ENCODE measurements around the gene GRID2. TPM values are rescaled to one million over a fixed set of nuclear protein-coding genes. Genes with fewer than 3 reads are reported as not detected.

GRID2 gene
- total RNA-seq, 1 donor from 2014 or later = not detected

- DNase-seq (ENCODE audit: extremely low spot score in 2 of 2) = no peak
- Histone ChIP-seq H3K27me3 (no peaks in the 10 kb centered on the region), H3K9me3 (no peaks in the 10 kb centered on the region), H3K36me3 (no peaks in the 10 kb centered on the region), H3K4me3 (no peak overlapping the region), H3K27ac (no peak overlapping the region), H3K4me1 (no peaks in the 10 kb centered on the region)
- TF ChIP-seq POLR2AphosphoS5 (IDR thresholded peaks at IDR 0.05; ENCODE audit: insufficient read depth in 1 of 2, low read depth in 1 of 2) (no peak), POLR2A (IDR thresholded peaks at IDR 0.05) (no peak), CTCF (IDR thresholded peaks at IDR 0.05) (no peak)
- intact Hi-C loops (cut with DNase I) = no loop called here
These were observed 658.1 kb downstream of the GRID2 start for GRCh38 chr4:92961881-92962280.

GRCh38 chr4:92962831-92963230, 659.1 kb downstream of the GRID2 start:
- H3K27ac ChIP-seq = no peak overlapping the region
- no peak for DNase-seq (ENCODE audit: extremely low spot score in 2 of 2)
- no peaks in the 10 kb centered on the region for H3K9me3 ChIP-seq
- no peaks in the 10 kb centered on the region for H3K27me3 ChIP-seq
- no peaks in the 10 kb centered on the region for H3K4me1 ChIP-seq
- TF ChIP-seq POLR2A (IDR thresholded peaks at IDR 0.05) = no peak
- H3K36me3 ChIP-seq = no peaks in the 10 kb centered on the region
- no peak overlapping the region for H3K4me3 ChIP-seq
- intact Hi-C loops (cut with DNase I) = no loop called here

- intact Hi-C loops (cut with DNase I) = no loop called here
- no peaks in the 10 kb centered on the region for H3K4me1 ChIP-seq
- TF ChIP-seq POLR2AphosphoS5 (IDR thresholded peaks at IDR 0.05; ENCODE audit: insufficient read depth in 1 of 2, low read depth in 1 of 2) = no peak
- no peak for TF ChIP-seq CTCF (IDR thresholded peaks at IDR 0.05)
- no peak for TF ChIP-seq POLR2A (IDR thresholded peaks at IDR 0.05)
These were observed 664.8 kb downstream of the GRID2 start for GRCh38 chr4:92968556-92968955.

GRCh38 chr4:92968996-92969395, 665.2 kb downstream of the GRID2 start:
- Histone ChIP-seq H3K9me3 (no peaks in the 10 kb centered on the region), H3K36me3 (no peaks in the 10 kb centered on the region), H3K27me3 (no peaks in the 10 kb centered on the region), H3K4me3 (no peak overlapping the region), H3K4me1 (no peaks in the 10 kb centered on the region), H3K27ac (no peak overlapping the region)
- intact Hi-C loops (cut with DNase I) = no loop called here
- DNase-seq (ENCODE audit: extremely low spot score in 2 of 2) = no peak
- TF ChIP-seq CTCF (IDR thresholded peaks at IDR 0.05) = no peak
- no peak for TF ChIP-seq POLR2AphosphoS5 (IDR thresholded peaks at IDR 0.05; ENCODE audit: insufficient read depth in 1 of 2, low read depth in 1 of 2)
- TF ChIP-seq POLR2A (IDR thresholded peaks at IDR 0.05) = no peak

More at GRCh38 chr4:92968556-92968955, 664.8 kb downstream of the GRID2 start:
- DNase-seq (ENCODE audit: extremely low spot score in 2 of 2) = no peak
- Histone ChIP-seq H3K36me3 (no peaks in the 10 kb centered on the region), H3K9me3 (no peaks in the 10 kb centered on the region), H3K27me3 (no peaks in the 10 kb centered on the region), H3K4me3 (no peak overlapping the region), H3K27ac (no peak overlapping the region)

GRCh38 chr4:92969650-92970379, 666.0 kb downstream of the GRID2 start:
- no peaks in the 10 kb centered on the region for H3K36me3 ChIP-seq
- no peak for DNase-seq (ENCODE audit: extremely low spot score in 2 of 2)

More at GRCh38 chr4:92969650-92970379, 666.0 kb downstream of the GRID2 start:
- H3K4me3 ChIP-seq = no peak overlapping the region
- no peaks in the 10 kb centered on the region for H3K4me1 ChIP-seq
- H3K27ac ChIP-seq = no peak overlapping the region
- intact Hi-C loops (cut with DNase I) = no loop called here
- no peaks in the 10 kb centered on the region for H3K27me3 ChIP-seq
- no peaks in the 10 kb centered on the region for H3K9me3 ChIP-seq
- TF ChIP-seq POLR2A (IDR thresholded peaks at IDR 0.05) = no peak
- no peak for TF ChIP-seq CTCF (IDR thresholded peaks at IDR 0.05)
- no peak for TF ChIP-seq POLR2AphosphoS5 (IDR thresholded peaks at IDR 0.05; ENCODE audit: insufficient read depth in 1 of 2, low read depth in 1 of 2)
